NCI-H1092 (cell line): ENCODE measurements around the gene ERGIC3.
"Not testable (repeated sequence)": the region's sequence is repeated elsewhere in the genome, so short reads cannot be mapped to it uniquely, and the experiment has no call there.

ENCODE experiments used
- DNase-seq: peaks from one replicate; lab custom pipeline; 2025; lab: John Stamatoyannopoulos, UW

ERGIC3 gene

DNA sequence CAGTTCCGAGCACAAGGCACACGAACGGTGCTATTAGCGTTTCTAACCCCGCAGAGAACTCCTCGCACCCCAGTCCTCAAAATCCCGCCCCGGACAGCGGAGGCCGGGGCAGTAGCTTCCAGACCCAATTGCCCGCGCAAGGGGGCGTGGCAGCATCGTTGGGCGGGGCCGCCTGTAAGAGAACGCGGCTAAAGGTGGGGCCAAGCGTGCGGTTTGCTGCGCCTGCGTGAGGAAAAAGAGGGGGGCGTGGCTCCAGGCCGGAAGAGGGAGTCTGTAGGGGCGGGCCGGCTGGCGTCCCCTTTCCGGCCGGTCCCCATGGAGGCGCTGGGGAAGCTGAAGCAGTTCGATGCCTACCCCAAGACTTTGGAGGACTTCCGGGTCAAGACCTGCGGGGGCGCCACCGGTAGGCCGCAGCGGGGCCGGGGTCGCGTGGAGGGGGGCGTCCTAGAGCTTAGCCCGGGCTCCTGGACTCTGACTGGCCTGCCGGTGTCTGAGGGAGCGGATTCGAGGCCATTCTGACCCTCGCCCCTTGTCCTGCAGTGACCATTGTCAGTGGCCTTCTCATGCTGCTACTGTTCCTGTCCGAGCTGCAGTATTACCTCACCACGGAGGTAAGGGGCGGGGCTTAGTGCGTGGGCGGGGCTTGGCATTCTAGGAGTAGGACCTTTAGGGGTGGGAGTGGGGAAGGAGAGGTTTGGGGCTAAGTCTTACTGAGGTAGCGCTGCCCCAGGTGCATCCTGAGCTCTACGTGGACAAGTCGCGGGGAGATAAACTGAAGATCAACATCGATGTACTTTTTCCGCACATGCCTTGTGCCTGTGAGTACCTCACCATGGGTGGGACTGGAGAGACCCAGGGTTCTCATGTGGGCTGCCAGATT is at the start of gene ERGIC3:
Gene ERGIC3 (plus strand): TSS at position 296 of the 880 bp plus-strand sequence. CDS start 20 bp downstream, at position 316.
- peak; percentile 92 for DNase-seq

DNA sequence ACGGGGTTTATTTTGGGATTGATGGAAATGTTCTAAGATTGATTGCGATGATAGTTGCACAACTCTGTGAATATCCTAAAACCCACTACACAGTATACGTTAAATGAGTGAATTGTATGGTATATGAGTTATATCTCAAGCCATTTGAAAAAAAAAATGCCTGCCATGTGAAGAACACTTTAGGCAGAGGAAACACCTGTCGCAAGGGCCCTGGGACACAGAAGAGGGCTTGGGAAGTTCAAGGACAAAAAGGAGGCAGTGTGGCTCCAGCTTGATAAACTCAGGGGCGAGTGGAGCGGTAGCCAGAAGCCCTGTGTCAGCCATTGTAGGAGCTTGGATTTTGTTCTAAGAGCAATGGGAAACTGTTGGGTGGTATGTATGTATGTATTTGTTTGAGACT is 49.5 kb upstream of the ERGIC3 start:
- DNase-seq, result no peak

DNA sequence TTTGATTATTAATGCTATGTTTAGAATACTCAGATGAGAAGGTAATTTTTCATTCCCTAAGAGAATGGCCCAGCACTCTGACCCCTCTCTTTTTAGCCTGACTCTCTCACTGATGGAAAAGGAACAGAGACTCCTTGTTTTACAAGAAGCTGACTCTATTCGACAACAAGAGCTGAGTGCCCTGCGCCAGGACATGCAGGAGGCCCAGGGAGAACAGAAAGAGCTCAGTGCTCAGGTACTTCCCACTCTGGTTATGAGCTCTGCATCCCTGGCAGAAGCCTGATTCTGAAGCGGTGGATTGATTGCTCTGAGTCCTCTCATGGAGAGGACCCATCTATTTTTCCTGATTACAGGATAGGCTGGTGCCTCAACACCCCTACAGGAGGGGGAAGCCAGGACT is 45.4 kb upstream of the ERGIC3 start:
- DNase-seq, result no peak

DNA sequence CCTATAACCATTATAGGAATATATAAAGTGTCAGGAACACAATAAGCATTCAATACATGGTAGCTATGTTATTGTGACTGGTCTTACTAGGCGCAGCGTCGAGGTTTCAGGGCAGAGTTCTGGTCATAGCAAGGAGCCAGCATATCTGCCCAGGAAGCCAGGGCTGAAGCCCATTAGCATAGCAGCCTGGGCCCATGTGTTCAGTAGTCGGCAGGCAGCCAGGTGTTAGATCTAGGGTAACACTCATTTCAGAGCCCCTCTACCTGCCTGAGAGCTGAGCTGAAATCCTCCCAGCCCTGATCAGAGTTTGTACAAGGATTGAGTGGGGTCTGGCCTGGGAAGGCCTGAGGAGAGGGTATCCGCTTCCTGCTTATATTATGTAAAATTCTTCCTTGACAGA is 44.6 kb upstream of the ERGIC3 start:
- no peak for DNase-seq

DNA sequence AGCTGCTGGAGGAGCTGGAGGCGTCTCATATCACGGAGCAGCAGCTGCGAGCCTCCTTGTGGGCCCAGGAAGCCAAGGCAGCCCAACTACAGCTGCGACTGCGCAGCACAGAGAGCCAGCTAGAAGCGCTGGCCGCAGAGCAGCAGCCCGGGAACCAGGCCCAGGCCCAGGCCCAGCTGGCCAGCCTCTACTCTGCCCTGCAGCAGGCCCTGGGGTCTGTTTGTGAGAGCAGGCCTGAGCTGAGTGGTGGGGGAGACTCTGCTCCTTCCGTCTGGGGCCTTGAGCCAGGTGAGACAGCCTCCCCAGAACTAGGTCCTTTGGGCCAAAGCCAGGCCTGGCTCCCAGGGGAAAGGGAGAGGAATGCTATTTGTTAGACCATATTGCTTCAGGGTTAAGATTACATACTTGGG is 44.1 kb upstream of the ERGIC3 start:
- no peak for DNase-seq

DNA sequence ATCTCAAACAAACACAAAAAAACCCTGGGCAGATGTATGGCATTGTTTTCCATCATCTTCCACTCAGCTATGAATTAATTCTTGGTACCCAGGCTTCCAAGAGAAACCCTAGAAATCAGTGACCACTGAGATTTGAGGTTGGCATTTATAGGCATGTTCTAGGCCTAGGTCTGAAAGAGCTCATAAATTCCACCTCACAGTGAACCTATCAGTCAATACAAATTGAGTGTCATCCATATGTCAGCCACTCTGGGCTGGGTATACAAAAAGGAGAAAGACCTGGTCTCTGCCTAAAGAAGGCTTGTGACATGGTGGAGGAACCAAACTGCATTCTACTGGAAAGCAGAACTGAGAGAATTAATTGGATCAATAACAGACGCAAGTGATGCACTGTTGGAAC is 42.6 kb upstream of the ERGIC3 start:
- no peak for DNase-seq

DNA sequence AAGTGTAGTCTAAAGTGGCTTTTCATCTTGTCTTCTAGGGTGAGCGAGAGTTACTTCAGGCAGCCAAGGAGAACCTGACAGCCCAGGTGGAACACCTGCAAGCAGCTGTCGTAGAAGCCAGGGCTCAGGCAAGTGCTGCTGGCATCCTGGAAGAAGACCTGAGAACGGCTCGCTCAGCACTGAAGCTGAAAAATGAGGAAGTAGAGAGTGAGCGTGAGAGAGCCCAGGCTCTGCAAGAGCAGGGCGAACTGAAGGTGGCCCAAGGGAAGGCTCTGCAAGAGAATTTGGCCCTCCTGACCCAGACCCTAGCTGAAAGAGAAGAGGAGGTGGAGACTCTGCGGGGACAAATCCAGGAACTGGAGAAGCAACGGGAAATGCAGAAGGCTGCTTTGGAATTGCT is 39.5 kb upstream of the ERGIC3 start:
- no peak for DNase-seq

DNA sequence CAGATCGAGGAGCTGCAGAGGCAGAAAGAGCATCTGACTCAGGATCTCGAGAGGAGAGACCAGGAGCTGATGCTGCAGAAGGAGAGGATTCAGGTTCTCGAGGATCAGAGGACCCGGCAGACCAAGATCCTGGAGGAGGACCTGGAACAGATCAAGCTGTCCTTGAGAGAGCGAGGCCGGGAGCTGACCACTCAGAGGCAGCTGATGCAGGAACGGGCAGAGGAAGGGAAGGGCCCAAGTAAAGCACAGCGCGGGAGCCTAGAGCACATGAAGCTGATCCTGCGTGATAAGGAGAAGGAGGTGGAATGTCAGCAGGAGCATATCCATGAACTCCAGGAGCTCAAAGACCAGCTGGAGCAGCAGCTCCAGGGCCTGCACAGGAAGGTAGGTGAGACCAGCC is 38.6 kb upstream of the ERGIC3 start:
- DNase-seq, result no peak

DNA sequence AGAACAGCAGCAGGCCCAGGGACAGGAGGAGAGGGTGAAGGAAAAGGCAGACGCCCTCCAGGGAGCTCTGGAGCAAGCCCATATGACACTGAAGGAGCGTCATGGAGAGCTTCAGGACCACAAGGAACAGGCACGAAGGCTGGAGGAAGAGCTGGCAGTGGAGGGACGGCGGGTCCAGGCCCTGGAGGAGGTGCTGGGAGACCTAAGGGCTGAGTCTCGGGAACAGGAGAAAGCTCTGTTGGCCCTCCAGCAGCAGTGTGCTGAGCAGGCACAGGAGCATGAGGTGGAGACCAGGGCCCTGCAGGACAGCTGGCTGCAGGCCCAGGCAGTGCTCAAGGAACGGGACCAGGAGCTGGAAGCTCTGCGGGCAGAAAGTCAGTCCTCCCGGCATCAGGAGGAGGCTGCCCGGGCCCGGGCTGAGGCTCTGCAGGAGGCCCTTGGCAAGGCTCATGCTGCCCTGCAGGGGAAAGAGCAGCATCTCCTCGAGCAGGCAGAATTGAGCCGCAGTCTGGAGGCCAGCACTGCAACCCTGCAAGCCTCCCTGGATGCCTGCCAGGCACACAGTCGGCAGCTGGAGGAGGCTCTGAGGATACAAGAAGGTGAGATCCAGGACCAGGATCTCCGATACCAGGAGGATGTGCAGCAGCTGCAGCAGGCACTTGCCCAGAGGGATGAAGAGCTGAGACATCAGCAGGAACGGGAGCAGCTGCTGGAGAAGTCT is 37.9 kb upstream of the ERGIC3 start:
- DNase-seq, result no peak

DNA sequence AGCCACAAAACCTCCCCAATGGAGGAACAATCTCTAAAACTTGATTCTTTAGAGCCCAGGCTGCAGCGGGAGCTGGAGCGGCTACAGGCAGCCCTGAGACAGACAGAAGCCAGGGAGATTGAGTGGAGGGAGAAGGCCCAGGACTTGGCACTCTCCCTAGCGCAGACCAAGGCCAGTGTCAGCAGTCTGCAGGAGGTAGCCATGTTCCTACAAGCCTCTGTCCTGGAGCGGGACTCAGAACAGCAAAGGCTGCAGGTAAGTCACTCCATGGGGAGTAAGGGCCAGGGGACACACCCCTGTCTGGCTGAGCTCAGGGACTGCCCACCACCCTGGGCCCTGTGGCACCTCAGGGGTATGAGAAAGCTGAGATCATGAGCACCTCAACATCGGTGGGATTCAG is 37.1 kb upstream of the ERGIC3 start:
- DNase-seq, result no peak

DNA sequence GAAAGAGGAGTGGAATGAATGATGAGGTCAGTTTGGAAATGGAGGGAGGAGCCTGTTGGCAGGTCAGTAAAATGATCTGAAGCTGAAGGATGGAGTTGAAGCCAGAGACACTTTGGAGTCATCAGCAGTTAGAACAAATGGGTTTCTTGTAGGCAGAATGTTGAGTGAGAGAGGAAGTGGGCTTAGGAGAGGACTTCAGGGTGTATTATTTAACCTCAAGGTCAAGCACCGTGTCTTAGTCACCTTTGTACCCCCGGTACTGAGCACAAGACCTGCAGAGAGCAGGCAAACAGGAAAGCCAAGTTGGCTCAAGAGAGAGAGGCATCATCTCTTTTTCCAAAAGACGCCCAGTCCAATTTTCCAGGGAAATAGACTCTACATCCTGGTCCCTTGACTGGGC is 35.7 kb upstream of the ERGIC3 start:
- DNase-seq, result no peak

DNA sequence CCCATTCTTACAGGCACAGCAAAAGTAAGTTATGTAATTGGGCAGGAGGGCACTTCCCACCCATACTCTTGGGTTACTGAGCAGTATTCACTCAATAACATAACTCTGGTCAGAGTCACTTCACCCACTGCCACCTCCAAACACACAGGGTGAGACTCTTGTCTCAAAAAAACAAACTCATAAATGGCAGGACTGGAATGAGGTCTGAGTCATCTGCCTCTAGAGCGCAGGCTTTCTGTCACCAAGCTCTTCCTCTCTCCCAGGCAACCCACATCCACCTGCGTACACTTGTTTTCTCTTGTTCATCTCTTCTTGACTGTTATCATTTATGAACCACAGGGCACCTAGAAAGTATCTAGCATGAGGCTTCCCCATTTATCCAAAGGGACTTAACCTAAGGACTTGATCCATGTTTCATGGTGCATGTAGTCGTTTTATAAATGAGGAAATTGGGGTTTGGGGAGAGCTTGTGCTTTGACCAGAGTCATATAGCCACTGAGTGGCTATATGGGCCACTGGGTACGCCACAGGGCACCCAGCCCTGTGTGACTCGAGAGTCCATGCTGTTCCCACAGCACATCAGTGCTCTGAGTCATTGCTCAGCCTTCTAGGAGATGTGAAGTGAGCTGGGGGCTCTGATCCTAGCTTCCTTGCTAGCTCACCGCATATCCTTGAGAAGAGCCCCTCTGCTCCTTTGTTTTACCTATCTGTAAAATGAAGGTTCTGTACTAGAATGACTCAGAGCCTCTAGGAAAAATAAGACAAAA is 34.8 kb upstream of the ERGIC3 start:
- DNase-seq, result no peak

DNA sequence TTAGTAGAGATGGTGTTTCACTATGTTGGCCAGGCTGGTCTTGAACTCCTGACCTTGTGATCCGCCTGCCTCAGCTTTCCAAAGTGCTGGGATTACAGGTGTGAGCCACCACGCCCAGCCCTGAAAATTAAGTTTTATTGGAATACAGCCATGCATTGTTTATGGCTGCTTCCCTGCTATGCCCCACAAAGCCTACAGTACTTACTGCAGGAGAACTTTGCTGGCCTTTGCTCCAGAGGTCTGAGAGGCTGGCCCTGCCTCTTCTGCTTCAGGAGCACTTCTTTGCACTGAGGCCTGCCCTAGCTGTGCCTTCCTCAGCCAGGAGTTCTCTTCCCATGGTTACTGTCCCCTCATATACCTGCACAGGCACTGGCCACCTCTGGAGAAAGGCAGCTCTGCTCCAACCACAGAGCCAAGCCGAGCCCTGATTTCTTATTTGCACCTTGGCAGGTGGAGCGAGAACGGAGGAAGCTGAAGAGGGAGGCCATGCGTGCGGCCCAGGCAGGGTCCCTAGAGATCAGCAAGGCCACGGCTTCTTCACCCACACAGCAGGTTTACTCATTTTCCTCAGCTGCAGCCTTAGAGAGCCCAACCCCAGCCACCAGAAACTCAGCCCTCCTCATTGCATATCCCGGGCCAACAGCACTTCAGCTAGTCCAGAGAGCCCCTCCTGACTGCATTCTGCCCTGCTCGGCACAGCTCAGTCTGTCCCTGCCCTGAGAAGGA is 33.2 kb upstream of the ERGIC3 start:
- no peak for DNase-seq

DNA sequence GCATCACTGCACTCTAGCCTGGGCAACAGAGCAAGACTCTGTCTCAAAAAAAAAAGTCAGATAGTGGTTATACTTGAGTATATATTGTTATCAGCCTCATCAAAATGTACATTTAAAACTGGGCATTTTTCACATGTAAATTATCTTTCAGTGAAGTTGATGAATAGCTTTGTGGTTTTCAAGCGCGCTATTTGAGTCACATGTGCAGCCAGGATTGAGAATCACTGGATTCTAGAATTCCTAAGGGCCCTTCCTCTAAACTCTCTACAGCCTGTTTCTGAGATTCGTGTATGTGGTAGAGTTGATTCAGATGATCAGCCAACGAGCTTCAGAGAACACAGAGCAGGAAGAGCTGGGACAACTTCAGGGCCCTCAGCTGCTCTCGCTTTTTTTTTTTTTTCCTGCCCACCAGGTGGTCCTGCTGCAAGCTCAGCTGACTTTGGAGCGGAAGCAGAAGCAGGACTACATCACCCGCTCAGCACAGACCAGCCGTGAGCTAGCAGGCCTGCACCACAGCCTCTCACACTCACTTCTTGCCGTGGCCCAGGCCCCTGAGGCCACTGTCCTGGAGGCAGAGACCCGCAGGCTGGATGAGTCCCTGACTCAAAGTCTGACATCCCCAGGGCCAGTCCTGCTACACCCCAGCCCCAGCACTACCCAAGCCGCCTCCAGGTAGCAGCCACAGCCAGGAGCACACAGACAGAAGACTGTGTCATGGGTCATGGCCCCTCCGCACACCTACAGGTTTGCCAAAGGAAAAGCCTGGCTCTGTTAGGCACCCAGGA is 30.7 kb upstream of the ERGIC3 start:
- no peak for DNase-seq

DNA sequence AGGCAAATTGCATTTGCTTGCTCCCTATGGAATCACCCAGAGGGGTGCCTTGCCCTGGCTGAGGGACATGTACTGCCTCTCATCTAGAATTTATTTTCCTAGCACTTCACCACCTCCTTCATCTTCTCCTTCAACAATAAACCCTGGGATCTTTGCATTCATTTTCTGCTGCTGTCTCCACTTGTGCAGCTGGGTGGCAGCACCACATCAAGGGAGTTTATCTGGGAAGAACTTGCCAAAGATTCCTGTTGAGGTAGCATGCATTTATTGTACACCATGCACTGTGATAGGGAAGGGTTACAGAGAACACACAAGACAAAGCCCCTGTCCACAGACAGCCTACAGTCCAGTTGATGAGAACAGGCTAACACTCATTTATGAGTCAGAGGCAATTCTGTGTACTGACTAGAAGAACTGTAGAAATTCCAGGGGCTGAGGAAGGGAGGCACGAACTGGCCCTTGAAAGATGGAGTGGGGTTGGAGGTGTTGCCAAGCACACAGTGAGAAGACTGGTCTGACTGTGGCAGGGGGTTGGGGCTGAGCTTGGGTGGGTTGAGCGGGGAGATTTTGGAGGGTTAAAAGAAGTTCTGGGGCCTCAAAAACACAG is 30.0 kb upstream of the ERGIC3 start:
- DNase-seq, result no peak

DNA sequence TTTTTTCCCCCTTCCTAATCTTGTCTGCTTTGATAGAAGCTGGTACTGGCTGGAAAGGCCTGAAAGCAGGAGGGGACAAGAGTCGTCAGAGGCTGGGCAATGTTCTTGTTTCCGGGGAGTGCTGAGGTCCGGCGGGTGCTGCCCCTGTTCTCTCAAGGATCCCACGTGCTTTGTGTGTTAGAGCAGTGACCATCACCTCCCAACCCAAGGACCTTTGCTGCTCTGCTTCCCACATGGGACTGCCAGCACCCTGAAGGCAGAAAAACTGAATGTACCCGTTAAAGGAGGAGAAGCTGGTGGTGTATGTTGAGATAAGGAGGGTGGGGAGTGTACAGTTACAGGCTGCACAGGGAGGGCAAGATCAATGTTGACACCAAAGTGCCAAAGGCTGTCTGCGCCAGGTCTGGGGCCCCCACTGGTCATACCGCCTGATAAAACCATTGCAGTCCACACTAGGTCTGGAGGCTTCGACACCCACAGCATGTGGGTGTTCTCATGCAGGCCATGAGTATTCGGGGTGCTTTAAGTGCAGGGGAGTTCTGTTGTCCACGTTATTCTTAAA is 27.4 kb upstream of the ERGIC3 start:
- no peak for DNase-seq

DNA sequence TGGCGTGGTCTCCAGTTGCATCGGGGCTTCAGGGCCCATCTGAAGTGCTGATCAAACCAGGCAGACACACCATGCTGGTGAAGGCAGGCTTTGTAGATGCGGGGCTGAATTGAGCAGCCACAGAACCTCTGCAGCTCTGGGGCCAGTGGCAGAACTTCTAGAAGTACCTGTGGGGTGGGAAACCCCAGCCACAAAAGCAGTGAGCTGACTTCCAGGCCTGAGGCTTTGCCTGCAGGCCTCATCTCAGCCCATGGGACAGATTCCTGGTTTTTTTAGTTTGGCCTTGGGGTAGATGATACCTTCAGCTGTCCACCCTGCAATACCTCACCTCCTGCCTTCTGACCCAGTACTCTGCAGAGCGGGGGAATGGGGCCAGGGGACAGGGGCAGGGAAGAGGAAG is 26.5 kb upstream of the ERGIC3 start:
- no peak for DNase-seq

DNA sequence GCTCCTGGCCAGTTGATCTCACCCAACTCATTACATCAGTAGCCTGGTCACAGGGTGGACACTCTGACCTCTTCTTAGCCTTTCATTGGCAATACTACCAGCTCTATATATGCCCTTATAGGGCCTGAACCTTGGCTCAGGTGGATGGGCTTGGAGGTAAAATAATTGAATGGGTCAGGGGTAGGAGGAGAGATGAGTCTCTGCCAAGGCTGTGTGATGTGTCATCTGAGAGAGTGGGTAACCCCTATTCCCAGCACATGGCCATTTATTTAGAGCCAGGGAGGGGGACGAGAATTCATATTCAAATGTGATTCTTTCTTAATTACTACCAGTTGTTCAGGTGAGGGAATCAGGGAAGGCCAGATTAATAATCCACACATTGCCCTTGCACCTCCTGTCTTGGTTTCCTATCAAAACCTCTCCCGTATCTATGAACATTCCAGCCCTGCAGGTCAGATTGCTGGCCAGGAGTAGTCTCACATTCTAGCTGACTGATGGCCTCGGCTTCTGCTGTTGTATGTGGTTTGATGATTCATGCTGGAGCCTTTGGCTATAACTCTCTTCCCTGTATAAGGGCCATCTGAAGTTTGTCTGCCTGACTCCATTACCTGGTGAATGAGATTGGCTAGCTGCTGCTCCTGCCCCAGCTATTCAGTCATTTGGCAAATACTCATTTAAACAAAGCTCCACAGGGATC is 25.8 kb upstream of the ERGIC3 start:
- DNase-seq, result no peak

DNA sequence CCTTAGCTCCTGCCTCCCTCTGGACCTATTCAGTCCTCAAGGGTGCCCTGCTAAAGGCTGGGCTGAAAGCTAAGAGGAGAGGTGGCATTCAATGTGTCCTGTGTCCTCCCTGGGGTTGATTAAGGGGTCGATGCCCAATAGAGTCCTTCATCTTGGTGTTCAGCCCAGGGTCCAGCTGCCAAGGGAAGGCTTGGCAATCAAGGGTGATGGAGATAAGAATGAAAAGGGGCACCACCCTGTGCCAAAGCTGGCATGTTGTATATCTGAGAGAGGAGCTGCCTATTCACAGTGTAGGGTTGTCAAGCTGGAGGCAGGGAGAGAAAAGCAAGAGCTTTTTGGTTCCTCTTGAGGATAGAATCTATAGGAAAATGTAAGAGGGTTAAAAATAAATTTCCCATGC is 24.8 kb upstream of the ERGIC3 start:
- DNase-seq, result no peak

DNA sequence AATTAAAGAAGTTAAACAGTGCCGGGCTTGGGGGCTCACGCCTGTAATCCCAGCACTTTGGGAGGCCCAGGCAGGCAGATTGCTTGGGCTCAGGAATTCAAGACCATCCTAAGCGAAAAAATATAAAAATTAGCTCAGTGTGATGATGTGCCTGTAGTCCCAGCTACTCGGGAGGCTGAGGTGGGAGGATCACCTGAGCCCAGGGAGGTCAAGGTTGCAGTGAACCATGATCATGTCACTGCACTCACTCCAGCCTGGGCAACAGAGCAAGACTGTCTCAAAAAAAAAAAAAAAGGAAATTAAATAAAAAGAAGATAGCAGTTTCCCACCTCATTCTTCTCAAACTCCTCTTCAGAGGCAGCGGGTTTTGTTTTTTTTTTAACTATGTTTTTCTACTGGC is 24.1 kb upstream of the ERGIC3 start:
- not testable (repeated sequence) for DNase-seq
